ENCODE measurements around the gene NDST3.
"Not testable (repeated sequence)": the region's sequence is repeated elsewhere in the genome, so short reads cannot be mapped to it uniquely, and the experiment has no call there.

The NDST3 gene

DNA sequence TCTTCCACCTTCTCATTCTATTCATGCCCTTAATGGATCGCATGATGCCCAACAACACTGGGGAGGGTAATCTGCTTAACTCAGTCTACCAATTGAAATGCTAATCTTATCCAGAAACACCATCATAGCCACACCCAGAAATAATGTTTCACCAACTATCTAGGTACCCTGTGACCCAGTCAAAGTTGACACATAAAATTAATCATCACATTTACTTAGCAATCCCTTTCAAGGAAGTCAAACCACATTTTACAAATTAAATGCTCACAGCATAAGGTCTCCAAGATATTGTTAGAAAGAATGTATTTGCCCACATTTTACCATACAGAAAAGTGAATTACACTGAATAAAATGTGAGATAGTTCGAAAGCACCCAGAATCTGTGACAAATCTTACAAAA is 226.0 kb downstream of the NDST3 start:
- H3K4me1 Mint-ChIP-seq (ENCODE audit: low read depth), result no peaks in the 10 kb centered on the region
- no peaks in the 10 kb centered on the region for H3K9me3 Mint-ChIP-seq
- no peak overlapping the region for H3K4me3 Mint-ChIP-seq
- H3K27me3 Mint-ChIP-seq, result peaks cover 23% of the 10 kb centered on the region
- no peaks in the 10 kb centered on the region for H3K36me3 Mint-ChIP-seq (ENCODE audit: low read depth)
- no peak overlapping the region for H3K27ac Mint-ChIP-seq

DNA sequence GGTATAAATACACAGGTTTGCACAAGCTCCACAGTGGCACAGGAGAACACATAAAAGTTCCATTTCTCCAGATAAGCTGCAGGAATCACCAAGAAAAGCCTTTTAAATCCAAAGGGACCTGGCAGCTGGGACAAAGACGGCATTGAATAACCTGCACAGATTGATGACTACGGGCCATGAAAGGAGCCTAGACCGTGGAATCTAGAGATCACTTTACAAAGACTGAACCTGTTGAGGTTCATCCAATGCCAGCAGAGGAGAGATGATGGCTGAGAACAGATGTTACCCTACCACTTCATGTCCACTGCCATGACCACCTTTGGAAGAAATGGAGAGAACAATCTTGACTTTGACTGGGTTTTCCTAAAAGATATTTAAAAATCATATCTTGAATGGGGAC is 229.8 kb downstream of the NDST3 start:
- Mint-ChIP-seq H3K27ac (no peak overlapping the region), H3K4me3 (no peak overlapping the region), H3K27me3 (peaks cover 21% of the 10 kb centered on the region), H3K36me3 (ENCODE audit: low read depth) (no peaks in the 10 kb centered on the region), H3K4me1 (ENCODE audit: low read depth) (no peaks in the 10 kb centered on the region), H3K9me3 (no peaks in the 10 kb centered on the region)

- no peaks in the 10 kb centered on the region for H3K9me3 Mint-ChIP-seq
- H3K36me3 Mint-ChIP-seq (ENCODE audit: low read depth), result no peaks in the 10 kb centered on the region
- no peaks in the 10 kb centered on the region for H3K4me1 Mint-ChIP-seq (ENCODE audit: low read depth)
- H3K27me3 Mint-ChIP-seq, result peaks cover 21% of the 10 kb centered on the region
- H3K4me3 Mint-ChIP-seq, result peak overlapping the region; percentile 52
- H3K27ac Mint-ChIP-seq, result no peak overlapping the region
Observed at GRCh38 chr4:118265312-118266144, 231.2 kb downstream of the NDST3 start.

DNA sequence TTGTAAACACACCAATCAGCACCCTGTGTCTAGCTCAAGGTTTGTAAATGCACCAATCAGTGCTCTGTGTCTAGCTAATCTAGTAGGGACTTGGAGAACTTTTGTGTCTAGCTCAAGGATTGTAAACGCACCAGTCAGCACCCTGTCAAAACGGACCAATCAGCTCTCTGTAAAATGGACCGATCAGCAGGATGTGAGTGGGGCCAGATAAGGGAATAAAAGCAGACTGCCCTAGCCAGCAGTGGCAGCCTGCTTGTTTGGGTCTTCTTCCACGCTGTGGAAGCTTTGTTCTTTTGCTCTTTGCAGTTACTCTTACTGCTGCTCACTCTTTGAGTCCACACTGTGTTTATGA is 231.8 kb downstream of the NDST3 start:
- H3K27me3 Mint-ChIP-seq, result peaks cover 21% of the 10 kb centered on the region
- H3K4me1 Mint-ChIP-seq (ENCODE audit: low read depth); H3K9me3 Mint-ChIP-seq; H3K27ac Mint-ChIP-seq; H3K36me3 Mint-ChIP-seq (ENCODE audit: low read depth): not testable (repeated sequence)
- peak overlapping the region; percentile 30 for H3K4me3 Mint-ChIP-seq

- Mint-ChIP-seq H3K27ac (no peak overlapping the region), H3K36me3 (ENCODE audit: low read depth) (no peaks in the 10 kb centered on the region), H3K9me3 (no peaks in the 10 kb centered on the region), H3K4me1 (ENCODE audit: low read depth) (no peaks in the 10 kb centered on the region), H3K4me3 (no peak overlapping the region), H3K27me3 (peaks cover 15% of the 10 kb centered on the region)
Observed at GRCh38 chr4:118268780-118269179, 234.5 kb downstream of the NDST3 start.

GRCh38 chr4:118270492-118270891 is 236.2 kb downstream of the NDST3 start:
- Mint-ChIP-seq H3K27me3 (peaks cover 4% of the 10 kb centered on the region), H3K4me1 (ENCODE audit: low read depth) (no peaks in the 10 kb centered on the region), H3K27ac (no peak overlapping the region), H3K9me3 (no peaks in the 10 kb centered on the region), H3K4me3 (no peak overlapping the region), H3K36me3 (ENCODE audit: low read depth) (no peaks in the 10 kb centered on the region)

GRCh38 chr4:118271788-118272187 is 237.5 kb downstream of the NDST3 start:
- no peaks in the 10 kb centered on the region for H3K9me3 Mint-ChIP-seq
- no peak overlapping the region for H3K27ac Mint-ChIP-seq
- peaks cover 2% of the 10 kb centered on the region for H3K4me1 Mint-ChIP-seq (ENCODE audit: low read depth)
- no peaks in the 10 kb centered on the region for H3K36me3 Mint-ChIP-seq (ENCODE audit: low read depth)
- no peak overlapping the region for H3K4me3 Mint-ChIP-seq
- H3K27me3 Mint-ChIP-seq, result peaks cover 4% of the 10 kb centered on the region

- Mint-ChIP-seq H3K36me3 (ENCODE audit: low read depth) (peaks cover 4% of the 10 kb centered on the region), H3K27ac (no peak overlapping the region), H3K27me3 (peaks cover 4% of the 10 kb centered on the region), H3K4me1 (ENCODE audit: low read depth) (peaks cover 21% of the 10 kb centered on the region), H3K9me3 (no peaks in the 10 kb centered on the region), H3K4me3 (no peak overlapping the region)
Observed at GRCh38 chr4:118273642-118274041, 239.4 kb downstream of the NDST3 start.

GRCh38 chr4:118276580-118276979 is 242.3 kb downstream of the NDST3 start:
- Mint-ChIP-seq H3K9me3 (no peaks in the 10 kb centered on the region), H3K4me3 (no peak overlapping the region), H3K27me3 (no peaks in the 10 kb centered on the region), H3K36me3 (ENCODE audit: low read depth) (peaks cover 33% of the 10 kb centered on the region), H3K4me1 (ENCODE audit: low read depth) (peaks cover 37% of the 10 kb centered on the region), H3K27ac (no peak overlapping the region)

DNA sequence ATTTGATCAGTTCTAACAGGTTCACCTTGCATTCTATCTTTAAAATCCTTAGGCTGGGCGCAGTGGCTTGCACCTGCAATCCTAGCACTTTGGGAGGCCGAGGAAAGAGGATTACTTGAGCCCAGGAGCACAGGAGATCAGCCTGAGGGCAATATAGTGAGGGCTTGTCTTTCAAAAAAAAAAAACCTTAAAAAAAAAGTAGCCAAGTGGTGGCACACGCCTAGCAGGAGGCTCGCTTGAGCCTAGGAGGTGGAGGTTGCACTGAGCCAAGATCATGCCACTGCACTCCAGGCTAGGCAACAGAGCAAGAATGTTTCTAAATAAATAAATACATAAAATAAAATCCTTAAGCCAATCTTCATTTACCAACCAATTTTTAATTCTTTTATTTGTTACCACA is 243.0 kb downstream of the NDST3 start:
- H3K4me1 Mint-ChIP-seq (ENCODE audit: low read depth), result peaks cover 43% of the 10 kb centered on the region
- H3K4me3 Mint-ChIP-seq, result peak overlapping the region; percentile 94
- no peaks in the 10 kb centered on the region for H3K9me3 Mint-ChIP-seq
- no peaks in the 10 kb centered on the region for H3K27me3 Mint-ChIP-seq
- no peak overlapping the region for H3K27ac Mint-ChIP-seq
- H3K36me3 Mint-ChIP-seq (ENCODE audit: low read depth), result peaks cover 40% of the 10 kb centered on the region

- Mint-ChIP-seq H3K36me3 (ENCODE audit: low read depth) (peaks cover 46% of the 10 kb centered on the region), H3K4me1 (ENCODE audit: low read depth) (peaks cover 46% of the 10 kb centered on the region), H3K27me3 (no peaks in the 10 kb centered on the region), H3K9me3 (no peaks in the 10 kb centered on the region), H3K27ac (peak overlapping the region; percentile 99), H3K4me3 (peak overlapping the region; percentile 94)
Observed at GRCh38 chr4:118278473-118279274, 244.4 kb downstream of the NDST3 start.

GRCh38 chr4:118279328-118279727 is 245.0 kb downstream of the NDST3 start:
- H3K36me3 Mint-ChIP-seq (ENCODE audit: low read depth), result peaks cover 46% of the 10 kb centered on the region
- peak overlapping the region; percentile 99 for H3K27ac Mint-ChIP-seq
- no peaks in the 10 kb centered on the region for H3K27me3 Mint-ChIP-seq
- H3K9me3 Mint-ChIP-seq, result no peaks in the 10 kb centered on the region
- H3K4me1 Mint-ChIP-seq (ENCODE audit: low read depth), result peaks cover 46% of the 10 kb centered on the region
- peak overlapping the region; percentile 94 for H3K4me3 Mint-ChIP-seq

DNA sequence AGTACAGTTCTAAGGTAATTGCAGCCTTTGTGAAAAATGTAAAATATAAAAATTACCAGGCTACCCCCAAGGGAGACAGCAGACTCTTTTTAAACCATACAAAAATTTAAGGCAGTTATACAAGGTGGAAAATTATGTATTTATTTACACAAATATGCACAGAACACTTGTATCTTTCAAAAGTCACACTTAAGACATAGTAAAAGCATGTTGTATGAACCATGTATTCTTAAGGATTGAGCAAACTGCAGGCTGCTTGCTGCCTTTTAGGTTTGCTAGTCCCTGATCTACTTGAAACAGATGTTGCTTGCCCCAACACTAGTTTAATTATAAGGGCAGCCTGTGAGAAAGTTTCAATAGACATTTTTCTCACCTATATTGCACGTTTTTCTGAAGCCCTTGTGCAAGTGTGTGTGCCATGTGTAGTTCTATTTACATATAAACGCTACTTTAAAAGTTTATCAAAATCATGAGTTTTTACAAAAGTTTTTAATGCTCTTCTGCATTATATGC is 245.7 kb downstream of the NDST3 start:
- no peaks in the 10 kb centered on the region for H3K27me3 Mint-ChIP-seq
- peaks cover 46% of the 10 kb centered on the region for H3K36me3 Mint-ChIP-seq (ENCODE audit: low read depth)
- H3K4me3 Mint-ChIP-seq, result peak overlapping the region; percentile 94
- peak overlapping the region; percentile 99 for H3K27ac Mint-ChIP-seq
- peaks cover 46% of the 10 kb centered on the region for H3K4me1 Mint-ChIP-seq (ENCODE audit: low read depth)
- H3K9me3 Mint-ChIP-seq, result no peaks in the 10 kb centered on the region

GRCh38 chr4:118280501-118281218 is 246.4 kb downstream of the NDST3 start:
- Mint-ChIP-seq H3K36me3 (ENCODE audit: low read depth) (peaks cover 46% of the 10 kb centered on the region), H3K4me1 (ENCODE audit: low read depth) (peaks cover 46% of the 10 kb centered on the region), H3K4me3 (peak overlapping the region; percentile 94), H3K27ac (peak overlapping the region; percentile 91), H3K27me3 (no peaks in the 10 kb centered on the region), H3K9me3 (no peaks in the 10 kb centered on the region)
